ENCODE measurements around the gene GPR146.

GPR146 gene

GRCh38 chr7:1045069-1046063, 1.0 kb downstream of the GPR146 start:
- no peak for DNase-seq

GRCh38 chr7:1046722-1047679, 2.7 kb downstream of the GPR146 start:
- no peak for DNase-seq

- no peak for DNase-seq
Measured at GRCh38 chr7:1049006-1049741, 4.8 kb downstream of the GPR146 start.

GRCh38 chr7:1049801-1050200, 5.5 kb downstream of the GPR146 start:
- no peak for DNase-seq

GRCh38 chr7:1050254-1050906, 6.0 kb downstream of the GPR146 start:
- no peak for DNase-seq

GRCh38 chr7:1050956-1051690, 6.8 kb downstream of the GPR146 start:
- DNase-seq: no peak

GRCh38 chr7:1052031-1052818, 7.9 kb downstream of the GPR146 start:
- no peak for DNase-seq

- no peak for DNase-seq
Measured at GRCh38 chr7:1053002-1053411, 8.7 kb downstream of the GPR146 start.

GRCh38 chr7:1053816-1054370, 9.5 kb downstream of the GPR146 start:
- DNase-seq: no peak

- no peak for DNase-seq
Measured at GRCh38 chr7:1054438-1054837, 10.1 kb downstream of the GPR146 start.

- no peak for DNase-seq
Measured at GRCh38 chr7:1054861-1055450, 10.6 kb downstream of the GPR146 start.

- no peak for DNase-seq
Measured at GRCh38 chr7:1055491-1055955, 11.2 kb downstream of the GPR146 start.

- no peak for DNase-seq
Measured at GRCh38 chr7:1055956-1056784, 11.8 kb downstream of the GPR146 start.

GRCh38 chr7:1056785-1057410, 12.6 kb downstream of the GPR146 start:
- no peak for DNase-seq

GRCh38 chr7:1057416-1058291, 13.3 kb downstream of the GPR146 start:
- DNase-seq: no peak

- no peak for DNase-seq
Measured at GRCh38 chr7:1058311-1058710, 14.0 kb downstream of the GPR146 start.

- DNase-seq: peak; percentile 28
Measured at GRCh38 chr7:1058821-1059199, 14.5 kb downstream of the GPR146 start.

Data from activated CD4-positive, alpha-beta T cell treated with anti-CD3 and anti-CD28 coated beads, Interleukin-10, Interleukin-2, amounts not matched to agents 100 ng/mL and 50 ng/mL, durations not matched to agents 16 hours and 8 hours (primary cell).